ENCODE data around the gene DSC3.

DNA sequence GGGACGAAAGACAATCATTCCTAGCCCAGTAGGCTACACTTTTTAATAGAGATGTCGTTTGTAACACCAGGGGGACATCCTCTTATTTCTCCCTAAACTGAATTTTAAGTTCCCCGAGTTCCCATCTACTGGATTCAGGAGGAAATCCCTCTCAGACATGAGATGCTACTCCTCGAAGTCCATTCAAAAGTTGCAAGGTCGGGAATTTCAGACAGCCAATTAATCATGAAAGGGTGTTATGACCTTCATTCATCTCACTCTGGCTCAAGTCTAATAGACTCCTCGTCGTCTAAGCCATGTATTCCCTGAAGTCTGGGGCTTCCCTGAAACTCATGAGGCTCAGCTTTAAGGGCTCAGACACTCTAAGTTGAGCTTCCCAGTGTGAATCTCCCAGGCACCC, 1.2 kb upstream of the DSC3 start:
- no peak for TF ChIP-seq POLR2AphosphoS5 (IDR thresholded peaks at IDR 0.05; ENCODE audit: low read depth, low read length)
- TF ChIP-seq SIN3A (IDR thresholded peaks at IDR 0.05; ENCODE audit: borderline replicate concordance, insufficient read depth, low read length), result no peak
- TF ChIP-seq, protein P1, sequence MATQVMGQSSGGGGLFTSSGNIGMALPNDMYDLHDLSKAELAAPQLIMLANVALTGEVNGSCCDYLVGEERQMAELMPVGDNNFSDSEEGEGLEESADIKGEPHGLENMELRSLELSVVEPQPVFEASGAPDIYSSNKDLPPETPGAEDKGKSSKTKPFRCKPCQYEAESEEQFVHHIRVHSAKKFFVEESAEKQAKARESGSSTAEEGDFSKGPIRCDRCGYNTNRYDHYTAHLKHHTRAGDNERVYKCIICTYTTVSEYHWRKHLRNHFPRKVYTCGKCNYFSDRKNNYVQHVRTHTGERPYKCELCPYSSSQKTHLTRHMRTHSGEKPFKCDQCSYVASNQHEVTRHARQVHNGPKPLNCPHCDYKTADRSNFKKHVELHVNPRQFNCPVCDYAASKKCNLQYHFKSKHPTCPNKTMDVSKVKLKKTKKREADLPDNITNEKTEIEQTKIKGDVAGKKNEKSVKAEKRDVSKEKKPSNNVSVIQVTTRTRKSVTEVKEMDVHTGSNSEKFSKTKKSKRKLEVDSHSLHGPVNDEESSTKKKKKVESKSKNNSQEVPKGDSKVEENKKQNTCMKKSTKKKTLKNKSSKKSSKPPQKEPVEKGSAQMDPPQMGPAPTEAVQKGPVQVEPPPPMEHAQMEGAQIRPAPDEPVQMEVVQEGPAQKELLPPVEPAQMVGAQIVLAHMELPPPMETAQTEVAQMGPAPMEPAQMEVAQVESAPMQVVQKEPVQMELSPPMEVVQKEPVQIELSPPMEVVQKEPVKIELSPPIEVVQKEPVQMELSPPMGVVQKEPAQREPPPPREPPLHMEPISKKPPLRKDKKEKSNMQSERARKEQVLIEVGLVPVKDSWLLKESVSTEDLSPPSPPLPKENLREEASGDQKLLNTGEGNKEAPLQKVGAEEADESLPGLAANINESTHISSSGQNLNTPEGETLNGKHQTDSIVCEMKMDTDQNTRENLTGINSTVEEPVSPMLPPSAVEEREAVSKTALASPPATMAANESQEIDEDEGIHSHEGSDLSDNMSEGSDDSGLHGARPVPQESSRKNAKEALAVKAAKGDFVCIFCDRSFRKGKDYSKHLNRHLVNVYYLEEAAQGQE (IDR thresholded peaks at IDR 0.05; ENCODE audit: insufficient read depth in 1 of 2, low read depth in 2 of 2, low read length in 2 of 2), result no peak
- TF ChIP-seq TAF1 (IDR thresholded peaks at IDR 0.05; ENCODE audit: borderline replicate concordance, insufficient read depth, low read length), result no peak

Data from PFSK-1 (cell line).